Measurements from ENCODE around the gene BRI3BP. TPM values are rescaled to one million over a fixed set of nuclear protein-coding genes. Genes with fewer than 3 reads are reported as not detected.

The BRI3BP gene
- total and polyA plus RNA-seq, 9 of the 15 experiments (the other 6 are each of a cell fraction or from before 2014, with no cell fraction given), result 12.3 to 25.0 (median 16.6) TPM

DNA sequence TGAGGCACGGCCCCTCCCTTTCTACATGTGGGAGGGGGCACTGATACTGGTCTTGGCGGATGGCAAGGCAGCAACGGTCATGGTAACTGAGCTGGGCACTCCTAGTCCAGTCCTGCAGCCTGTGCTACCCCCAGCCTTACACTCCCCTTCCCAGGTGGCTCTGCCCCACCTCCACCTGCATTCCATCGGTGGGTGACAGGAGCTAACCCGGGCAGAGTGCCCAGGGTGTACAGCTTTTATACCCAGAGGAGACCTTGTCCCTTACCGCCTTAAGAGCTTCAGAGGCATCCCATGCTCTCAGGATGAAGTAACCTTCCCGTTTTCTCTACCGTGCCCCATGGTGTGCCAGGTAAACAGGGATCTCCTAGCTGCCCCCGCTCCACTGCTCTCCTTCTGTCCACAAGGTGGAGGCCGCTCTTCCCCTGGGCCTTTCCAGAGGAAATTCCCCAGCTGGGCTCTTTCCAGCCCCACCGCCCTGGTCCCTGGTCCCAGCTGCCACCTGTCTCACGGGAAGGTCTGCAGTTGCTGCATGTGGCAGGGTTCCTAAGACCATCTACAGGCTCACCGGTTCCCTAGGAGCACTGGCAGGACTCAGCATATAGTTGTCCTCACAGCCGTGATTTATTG is 20.5 kb downstream of the BRI3BP start:
- H3K4me1 ChIP-seq (replicated peaks in 1 of 2; ENCODE audit: control insufficient read depth in 2 of 2, insufficient read depth in 2 of 2, low read length in 2 of 2), result no peaks in the 10 kb centered on the region
- H2AFZ ChIP-seq (ENCODE audit: low read depth, low read length), result no peak overlapping the region
- H3K9me1 ChIP-seq (ENCODE audit: control insufficient read depth, insufficient read depth, low read length), result peaks cover 3% of the 10 kb centered on the region
- in situ Hi-C loops (cut with MboI), result no loop called here
- H3K79me2 ChIP-seq (ENCODE audit: control insufficient read depth, insufficient read depth, low read length), result peaks cover 4% of the 10 kb centered on the region; the same call in 1 of the 3 replicates
- CTCF ChIA-PET (ENCODE audit: low intra/inter-chr PET ratio), result no interaction called here
- 98% methylated on average over 11 of the region's 14 CpGs for WGBS (ENCODE audit: insufficient coverage, low coverage, missing lambda C conversion rate)
- no peaks in the 10 kb centered on the region for H3K27me3 ChIP-seq (ENCODE audit: control insufficient read depth in 2 of 2, insufficient read depth in 2 of 2, low read length in 2 of 2)
- no TSS peak for BruUV-seq (replicated peaks)
- FAIRE-seq (no peak), DNase-seq (ENCODE audit: extremely low read depth in 1 of 4, low spot score in 3 of 4) (no peak), ATAC-seq (no peak)
- intact Hi-C loops (cut with micrococcal nuclease), result no loop called here
- no peak overlapping the region for H3K4me2 ChIP-seq (ENCODE audit: insufficient read depth, low read length)
- H3K36me3 ChIP-seq (ENCODE audit: control insufficient read depth, insufficient read depth, low read length), result peaks cover 64% of the 10 kb centered on the region; the same call in 2 of the 3 replicates
- no peaks in the 10 kb centered on the region for H3K9me3 ChIP-seq (replicated peaks; ENCODE audit: control insufficient read depth, insufficient read depth, low read depth, low read length)
- 0 out of 2 replicates have a peak, but pooled peaks cover 6% of the 10 kb centered on the region for H4K20me1 ChIP-seq (replicated peaks; ENCODE audit: control insufficient read depth, insufficient read depth, low read length)
- H3K27ac ChIP-seq (ENCODE audit: extremely low read depth, low read depth, low read length), result no peak overlapping the region
- POLR2A ChIA-PET, result interaction anchor here (0.6 kb wide), 1 partner anchor 13 kb away, joined by 3 read pairs; no protein-coding TSS in a partner anchor
- H3K4me3 ChIP-seq, result no peak overlapping the region
- no peak overlapping the region for H3K9ac ChIP-seq (ENCODE audit: insufficient read depth in 1 of 2, low read depth in 2 of 2, low read length in 2 of 2)
- TF ChIP-seq ZNF79 (CRISPR knock-in tag; IDR thresholded peaks at IDR 0.05; ENCODE audit: low read depth) (no peak), GABPA (tag; conservative IDR thresholded peaks at IDR 0.05; ENCODE audit: low read depth) (no peak), PRPF4 (IDR thresholded peaks at IDR 0.05; ENCODE audit: insufficient read depth, low read depth, low read length, poor library complexity, severe bottlenecking) (no peak), KDM2B (CRISPR knock-in tag; IDR thresholded peaks at IDR 0.05) (no peak), ZNF134 (CRISPR knock-in tag; conservative IDR thresholded peaks at IDR 0.05) (no peak), RREB1 (CRISPR knock-in tag; IDR thresholded peaks at IDR 0.05) (no peak), ZFP30 (CRISPR knock-in tag; IDR thresholded peaks at IDR 0.05; ENCODE audit: borderline replicate concordance) (no peak)
- TF ChIP-seq, protein P1, sequence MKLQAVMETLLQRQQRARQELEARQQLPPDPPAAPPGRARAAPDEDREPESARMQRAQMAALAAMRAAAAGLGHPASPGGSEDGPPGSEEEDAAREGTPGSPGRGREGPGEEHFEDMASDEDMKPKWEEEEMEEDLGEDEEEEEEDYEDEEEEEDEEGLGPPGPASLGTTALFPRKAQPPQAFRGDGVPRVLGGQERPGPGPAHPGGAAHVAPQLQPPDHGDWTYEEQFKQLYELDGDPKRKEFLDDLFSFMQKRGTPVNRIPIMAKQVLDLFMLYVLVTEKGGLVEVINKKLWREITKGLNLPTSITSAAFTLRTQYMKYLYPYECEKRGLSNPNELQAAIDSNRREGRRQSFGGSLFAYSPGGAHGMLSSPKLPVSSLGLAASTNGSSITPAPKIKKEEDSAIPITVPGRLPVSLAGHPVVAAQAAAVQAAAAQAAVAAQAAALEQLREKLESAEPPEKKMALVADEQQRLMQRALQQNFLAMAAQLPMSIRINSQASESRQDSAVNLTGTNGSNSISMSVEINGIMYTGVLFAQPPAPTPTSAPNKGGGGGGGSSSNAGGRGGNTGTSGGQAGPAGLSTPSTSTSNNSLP (IDR thresholded peaks at IDR 0.05; ENCODE audit: borderline replicate concordance, low read depth, low read length), result no peak
